Measurements from ENCODE around the gene COL6A5. TPM values are rescaled to one million over a fixed set of nuclear protein-coding genes. Genes with fewer than 3 reads are reported as not detected.
A peak's percentile ranks its signal among the peaks of the same experiment; 100 is the strongest.

COL6A5 gene
- total and polyA plus RNA-seq, 9 of the 15 experiments (the other 6 are each of a cell fraction or from before 2014, with no cell fraction given), result 1.5 to 9.7 (median 5.6) TPM

DNA sequence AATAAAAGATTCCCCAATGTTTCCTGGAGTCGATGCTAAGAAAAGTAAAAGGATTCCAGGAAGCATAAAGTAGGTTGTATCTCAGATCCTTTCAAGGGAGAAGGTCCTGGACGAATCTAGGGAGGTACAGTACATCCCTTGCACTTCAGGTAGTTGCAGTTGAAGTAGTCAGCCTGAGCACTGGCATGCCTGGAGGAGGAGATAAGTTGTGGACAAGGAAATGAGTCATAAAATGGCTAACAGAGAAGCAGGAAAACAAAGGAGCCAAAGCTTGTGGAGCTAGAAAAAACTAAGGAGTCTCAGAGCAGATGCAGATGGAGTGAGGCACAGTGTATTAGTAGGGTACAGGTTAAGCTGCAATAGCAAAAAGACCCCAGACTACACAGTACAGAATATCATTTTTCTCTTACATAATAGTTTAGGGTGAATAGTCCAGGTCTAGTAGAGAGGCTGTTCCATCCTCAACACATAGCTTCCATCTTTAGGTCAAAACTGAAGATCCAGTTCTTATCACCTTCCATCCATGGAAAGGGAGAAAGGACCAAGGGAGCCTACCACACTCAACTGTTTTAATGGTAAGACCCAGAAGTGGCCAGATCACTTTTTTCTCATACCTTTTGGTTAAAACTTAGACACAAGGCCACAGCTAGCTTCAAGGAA is 41.3 kb downstream of the COL6A5 start (continued):
- TF ChIP-seq, protein P1, sequence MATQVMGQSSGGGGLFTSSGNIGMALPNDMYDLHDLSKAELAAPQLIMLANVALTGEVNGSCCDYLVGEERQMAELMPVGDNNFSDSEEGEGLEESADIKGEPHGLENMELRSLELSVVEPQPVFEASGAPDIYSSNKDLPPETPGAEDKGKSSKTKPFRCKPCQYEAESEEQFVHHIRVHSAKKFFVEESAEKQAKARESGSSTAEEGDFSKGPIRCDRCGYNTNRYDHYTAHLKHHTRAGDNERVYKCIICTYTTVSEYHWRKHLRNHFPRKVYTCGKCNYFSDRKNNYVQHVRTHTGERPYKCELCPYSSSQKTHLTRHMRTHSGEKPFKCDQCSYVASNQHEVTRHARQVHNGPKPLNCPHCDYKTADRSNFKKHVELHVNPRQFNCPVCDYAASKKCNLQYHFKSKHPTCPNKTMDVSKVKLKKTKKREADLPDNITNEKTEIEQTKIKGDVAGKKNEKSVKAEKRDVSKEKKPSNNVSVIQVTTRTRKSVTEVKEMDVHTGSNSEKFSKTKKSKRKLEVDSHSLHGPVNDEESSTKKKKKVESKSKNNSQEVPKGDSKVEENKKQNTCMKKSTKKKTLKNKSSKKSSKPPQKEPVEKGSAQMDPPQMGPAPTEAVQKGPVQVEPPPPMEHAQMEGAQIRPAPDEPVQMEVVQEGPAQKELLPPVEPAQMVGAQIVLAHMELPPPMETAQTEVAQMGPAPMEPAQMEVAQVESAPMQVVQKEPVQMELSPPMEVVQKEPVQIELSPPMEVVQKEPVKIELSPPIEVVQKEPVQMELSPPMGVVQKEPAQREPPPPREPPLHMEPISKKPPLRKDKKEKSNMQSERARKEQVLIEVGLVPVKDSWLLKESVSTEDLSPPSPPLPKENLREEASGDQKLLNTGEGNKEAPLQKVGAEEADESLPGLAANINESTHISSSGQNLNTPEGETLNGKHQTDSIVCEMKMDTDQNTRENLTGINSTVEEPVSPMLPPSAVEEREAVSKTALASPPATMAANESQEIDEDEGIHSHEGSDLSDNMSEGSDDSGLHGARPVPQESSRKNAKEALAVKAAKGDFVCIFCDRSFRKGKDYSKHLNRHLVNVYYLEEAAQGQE (IDR thresholded peaks at IDR 0.05; ENCODE audit: borderline replicate concordance), result 0 out of 2 replicates have a peak, but pooled peaks have one; percentile 19
- TF ChIP-seq, protein P1 (CRISPR knock-in tag; IDR thresholded peaks at IDR 0.05; ENCODE audit: low read depth), result no peak
- TF ChIP-seq, protein P2, sequence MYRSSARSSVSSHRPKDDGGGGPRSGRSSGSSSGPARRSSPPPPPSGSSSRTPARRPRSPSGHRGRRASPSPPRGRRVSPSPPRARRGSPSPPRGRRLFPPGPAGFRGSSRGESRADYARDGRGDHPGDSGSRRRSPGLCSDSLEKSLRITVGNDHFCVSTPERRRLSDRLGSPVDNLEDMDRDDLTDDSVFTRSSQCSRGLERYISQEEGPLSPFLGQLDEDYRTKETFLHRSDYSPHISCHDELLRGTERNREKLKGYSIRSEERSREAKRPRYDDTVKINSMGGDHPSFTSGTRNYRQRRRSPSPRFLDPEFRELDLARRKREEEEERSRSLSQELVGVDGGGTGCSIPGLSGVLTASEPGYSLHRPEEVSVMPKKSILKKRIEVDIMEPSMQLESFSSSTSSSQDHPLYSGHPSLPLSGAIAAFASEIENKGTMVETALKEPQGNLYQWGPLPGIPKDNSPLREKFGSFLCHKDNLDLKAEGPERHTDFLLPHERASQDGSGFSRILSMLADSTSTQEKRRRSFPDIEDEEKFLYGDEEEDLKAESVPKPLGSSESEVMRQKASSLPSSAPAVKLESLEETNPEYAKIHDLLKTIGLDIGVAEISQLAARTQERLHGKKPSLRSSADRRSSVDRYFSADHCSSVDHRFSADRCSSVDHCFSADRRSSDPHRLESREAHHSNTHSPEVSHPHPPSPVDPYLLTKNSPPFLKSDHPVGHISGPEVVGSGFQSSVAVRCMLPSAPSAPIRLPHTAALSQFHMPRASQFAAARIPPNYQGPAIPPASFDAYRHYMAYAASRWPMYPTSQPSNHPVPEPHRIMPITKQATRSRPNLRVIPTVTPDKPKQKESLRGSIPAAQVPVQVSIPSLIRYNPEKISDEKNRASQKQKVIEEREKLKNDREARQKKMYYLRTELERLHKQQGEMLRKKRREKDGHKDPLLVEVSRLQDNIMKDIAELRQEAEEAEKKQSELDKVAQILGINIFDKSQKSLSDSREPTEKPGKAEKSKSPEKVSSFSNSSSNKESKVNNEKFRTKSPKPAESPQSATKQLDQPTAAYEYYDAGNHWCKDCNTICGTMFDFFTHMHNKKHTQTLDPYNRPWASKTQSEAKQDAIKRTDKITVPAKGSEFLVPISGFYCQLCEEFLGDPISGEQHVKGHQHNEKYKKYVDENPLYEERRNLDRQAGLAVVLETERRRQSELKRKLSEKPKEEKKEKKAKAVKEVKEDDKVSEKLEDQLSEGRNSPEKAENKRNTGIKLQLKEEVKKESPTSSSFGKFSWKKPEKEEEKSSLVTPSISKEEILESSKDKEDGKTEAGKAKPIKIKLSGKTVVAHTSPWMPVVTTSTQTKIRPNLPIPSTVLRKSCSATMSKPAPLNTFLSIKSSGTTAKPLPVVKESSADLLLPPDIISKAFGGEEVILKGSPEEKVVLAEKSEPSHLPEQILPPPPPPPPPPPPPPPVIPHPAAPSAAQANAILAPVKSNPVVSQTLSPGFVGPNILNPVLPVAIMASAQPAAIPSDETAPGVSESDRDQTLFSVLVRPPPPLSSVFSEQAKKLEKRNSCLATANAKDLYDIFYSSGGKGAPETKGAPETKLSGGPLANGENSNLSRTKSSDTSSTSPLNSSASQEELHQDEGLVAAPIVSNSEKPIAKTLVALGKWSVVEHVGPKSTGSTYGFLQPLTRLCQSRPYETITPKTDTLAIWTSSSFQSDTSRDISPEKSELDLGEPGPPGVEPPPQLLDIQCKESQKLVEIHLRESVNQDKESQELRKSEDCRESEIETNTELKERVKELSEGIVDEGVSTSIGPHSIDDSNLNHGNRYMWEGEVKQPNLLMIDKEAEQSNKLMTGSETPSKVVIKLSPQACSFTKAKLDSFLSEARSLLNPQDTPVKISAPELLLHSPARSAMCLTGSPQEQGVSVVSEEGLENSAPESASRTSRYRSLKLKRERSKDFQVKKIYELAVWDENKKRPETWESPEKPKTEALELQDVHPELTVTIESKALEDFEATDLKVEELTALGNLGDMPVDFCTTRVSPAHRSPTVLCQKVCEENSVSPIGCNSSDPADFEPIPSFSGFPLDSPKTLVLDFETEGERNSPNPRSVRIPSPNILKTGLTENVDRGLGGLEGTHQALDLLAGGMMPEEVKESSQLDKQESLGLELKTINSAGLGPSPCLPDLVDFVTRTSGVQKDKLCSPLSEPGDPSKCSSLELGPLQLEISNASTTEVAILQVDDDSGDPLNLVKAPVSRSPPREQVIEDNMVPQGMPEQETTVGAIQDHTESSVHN (IDR thresholded peaks at IDR 0.05; ENCODE audit: borderline replicate concordance in 1 of 2, low read depth in 1 of 2), result no peak
- TF ChIP-seq, protein P3, sequence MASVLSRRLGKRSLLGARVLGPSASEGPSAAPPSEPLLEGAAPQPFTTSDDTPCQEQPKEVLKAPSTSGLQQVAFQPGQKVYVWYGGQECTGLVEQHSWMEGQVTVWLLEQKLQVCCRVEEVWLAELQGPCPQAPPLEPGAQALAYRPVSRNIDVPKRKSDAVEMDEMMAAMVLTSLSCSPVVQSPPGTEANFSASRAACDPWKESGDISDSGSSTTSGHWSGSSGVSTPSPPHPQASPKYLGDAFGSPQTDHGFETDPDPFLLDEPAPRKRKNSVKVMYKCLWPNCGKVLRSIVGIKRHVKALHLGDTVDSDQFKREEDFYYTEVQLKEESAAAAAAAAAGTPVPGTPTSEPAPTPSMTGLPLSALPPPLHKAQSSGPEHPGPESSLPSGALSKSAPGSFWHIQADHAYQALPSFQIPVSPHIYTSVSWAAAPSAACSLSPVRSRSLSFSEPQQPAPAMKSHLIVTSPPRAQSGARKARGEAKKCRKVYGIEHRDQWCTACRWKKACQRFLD (CRISPR knock-in tag; IDR thresholded peaks at IDR 0.05), result peak; percentile 51; the same call in 1 of the 2 replicates
- no peak for TF ChIP-seq FOXP1 (CRISPR knock-in tag; IDR thresholded peaks at IDR 0.05)
- TF ChIP-seq KHSRP (IDR thresholded peaks at IDR 0.05), result no peak
- 0 out of 2 replicates have a peak, but pooled peaks have one; percentile 13 for TF ChIP-seq ZNF644 (tag; IDR thresholded peaks at IDR 0.05; ENCODE audit: low read depth)
- TF ChIP-seq NR3C1 (CRISPR knock-in tag; IDR thresholded peaks at IDR 0.05), result no peak
- TF ChIP-seq FOSL1 (tag; conservative IDR thresholded peaks at IDR 0.05), result peak; percentile 96

Measured in K562 (cell line).